Adipocyte (in vitro differentiated cells): ENCODE measurements around the gene CDH5.

ENCODE experiments used
- DNase-seq: peaks from one replicate; pipeline ENCODE4 v3.0.0-alpha.2; 2015; ENCODE audit warnings: low read depth
- H3K27me3 ChIP-seq: replicated peaks from 2 replicates; pipeline ENCODE4 v1.7.0; 2013; ENCODE audit warnings: mild to moderate bottlenecking, low read length, moderate library complexity; ENCODE audit not compliant: control insufficient read depth, insufficient read depth
- H3K36me3 ChIP-seq: 2 replicates; pipeline ENCODE4 v1.7.0; 2013; ENCODE audit warnings: low read length, mild to moderate bottlenecking, moderate library complexity; ENCODE audit not compliant: control insufficient read depth, insufficient read depth, severe bottlenecking
- H3K4me1 ChIP-seq: 2 replicates; pipeline ENCODE4 v1.7.0; 2013; ENCODE audit warnings: mild to moderate bottlenecking, low read length, moderate library complexity; ENCODE audit not compliant: control insufficient read depth, insufficient read depth
- H3K4me3 ChIP-seq: 2 replicates; pipeline ENCODE4 v1.7.0; 2013; ENCODE audit warnings: mild to moderate bottlenecking, low read length, moderate library complexity
- H3K9ac ChIP-seq: 2 replicates; pipeline ENCODE4 v1.7.0; 2013; ENCODE audit warnings: mild to moderate bottlenecking, low read length, moderate library complexity
- H3K9me3 ChIP-seq: 2 replicates; pipeline ENCODE4 v1.7.0; 2013; ENCODE audit warnings: mild to moderate bottlenecking, low read length, moderate library complexity; ENCODE audit not compliant: control insufficient read depth

Gene CDH5

GRCh38 chr16:66400503-66401380, 34.3 kb downstream of the CDH5 start:
- Histone ChIP-seq H3K9ac (no peak overlapping the region), H3K9me3 (peaks cover 5% of the 10 kb centered on the region), H3K4me1 (no peaks in the 10 kb centered on the region), H3K36me3 (no peaks in the 10 kb centered on the region), H3K27me3 (peaks cover 19% of the 10 kb centered on the region), H3K4me3 (no peak overlapping the region)
- DNase-seq = no peak

- Histone ChIP-seq H3K4me1 (peaks cover under 1% of the 10 kb centered on the region), H3K27me3 (peaks cover 25% of the 10 kb centered on the region), H3K9me3 (peaks cover 5% of the 10 kb centered on the region), H3K9ac (no peak overlapping the region), H3K4me3 (no peak overlapping the region), H3K36me3 (no peaks in the 10 kb centered on the region)
- no peak for DNase-seq
Observed at GRCh38 chr16:66401610-66402009, 35.1 kb downstream of the CDH5 start.

- Histone ChIP-seq H3K4me3 (no peak overlapping the region), H3K4me1 (peaks cover 6% of the 10 kb centered on the region), H3K27me3 (peaks cover 25% of the 10 kb centered on the region), H3K9ac (no peak overlapping the region), H3K9me3 (peaks cover 5% of the 10 kb centered on the region), H3K36me3 (no peaks in the 10 kb centered on the region)
- no peak for DNase-seq
Observed at GRCh38 chr16:66402166-66402565, 35.7 kb downstream of the CDH5 start.

- H3K27me3 ChIP-seq = peaks cover 25% of the 10 kb centered on the region
- DNase-seq = no peak
- no peak overlapping the region for H3K9ac ChIP-seq
- H3K4me1 ChIP-seq = peaks cover 6% of the 10 kb centered on the region
- H3K36me3 ChIP-seq = no peaks in the 10 kb centered on the region
- peaks cover 5% of the 10 kb centered on the region for H3K9me3 ChIP-seq
- no peak overlapping the region for H3K4me3 ChIP-seq
Observed at GRCh38 chr16:66402591-66403230, 36.2 kb downstream of the CDH5 start.

DNA sequence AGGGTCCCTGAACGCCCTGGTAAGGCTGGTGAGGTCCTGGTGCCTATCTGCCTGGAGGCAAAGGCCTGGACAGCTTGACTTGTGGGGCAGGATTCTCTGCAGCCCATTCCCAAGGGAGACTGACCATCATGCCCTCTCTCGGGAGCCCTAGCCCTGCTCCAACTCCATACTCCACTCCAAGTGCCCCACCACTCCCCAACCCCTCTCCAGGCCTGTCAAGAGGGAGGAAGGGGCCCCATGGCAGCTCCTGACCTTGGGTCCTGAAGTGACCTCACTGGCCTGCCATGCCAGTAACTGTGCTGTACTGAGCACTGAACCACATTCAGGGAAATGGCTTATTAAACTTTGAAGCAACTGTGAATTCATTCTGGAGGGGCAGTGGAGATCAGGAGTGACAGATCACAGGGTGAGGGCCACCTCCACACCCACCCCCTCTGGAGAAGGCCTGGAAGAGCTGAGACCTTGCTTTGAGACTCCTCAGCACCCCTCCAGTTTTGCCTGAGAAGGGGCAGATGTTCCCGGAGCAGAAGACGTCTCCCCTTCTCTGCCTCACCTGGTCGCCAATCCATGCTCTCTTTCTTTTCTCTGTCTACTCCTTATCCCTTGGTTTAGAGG, 37.1 kb downstream of the CDH5 start:
- no peak overlapping the region for H3K4me3 ChIP-seq
- no peaks in the 10 kb centered on the region for H3K36me3 ChIP-seq
- H3K9me3 ChIP-seq = peaks cover 5% of the 10 kb centered on the region
- no peak overlapping the region for H3K9ac ChIP-seq
- no peak for DNase-seq
- H3K27me3 ChIP-seq = peaks cover 25% of the 10 kb centered on the region
- peaks cover 9% of the 10 kb centered on the region for H3K4me1 ChIP-seq

- peaks cover 25% of the 10 kb centered on the region for H3K27me3 ChIP-seq
- H3K4me1 ChIP-seq = peaks cover 16% of the 10 kb centered on the region
- no peak overlapping the region for H3K4me3 ChIP-seq
- H3K9me3 ChIP-seq = peaks cover 5% of the 10 kb centered on the region
- no peaks in the 10 kb centered on the region for H3K36me3 ChIP-seq
- no peak overlapping the region for H3K9ac ChIP-seq
- no peak for DNase-seq
Observed at GRCh38 chr16:66405057-66405783, 38.7 kb downstream of the CDH5 start.

GRCh38 chr16:66406534-66407221, 40.2 kb downstream of the CDH5 start:
- Histone ChIP-seq H3K9me3 (peaks cover 5% of the 10 kb centered on the region), H3K4me1 (peaks cover 16% of the 10 kb centered on the region), H3K4me3 (peak overlapping the region; percentile 85), H3K36me3 (no peaks in the 10 kb centered on the region), H3K9ac (peak overlapping the region; percentile 58), H3K27me3 (peaks cover 25% of the 10 kb centered on the region)
- DNase-seq = peak; percentile 94

DNA sequence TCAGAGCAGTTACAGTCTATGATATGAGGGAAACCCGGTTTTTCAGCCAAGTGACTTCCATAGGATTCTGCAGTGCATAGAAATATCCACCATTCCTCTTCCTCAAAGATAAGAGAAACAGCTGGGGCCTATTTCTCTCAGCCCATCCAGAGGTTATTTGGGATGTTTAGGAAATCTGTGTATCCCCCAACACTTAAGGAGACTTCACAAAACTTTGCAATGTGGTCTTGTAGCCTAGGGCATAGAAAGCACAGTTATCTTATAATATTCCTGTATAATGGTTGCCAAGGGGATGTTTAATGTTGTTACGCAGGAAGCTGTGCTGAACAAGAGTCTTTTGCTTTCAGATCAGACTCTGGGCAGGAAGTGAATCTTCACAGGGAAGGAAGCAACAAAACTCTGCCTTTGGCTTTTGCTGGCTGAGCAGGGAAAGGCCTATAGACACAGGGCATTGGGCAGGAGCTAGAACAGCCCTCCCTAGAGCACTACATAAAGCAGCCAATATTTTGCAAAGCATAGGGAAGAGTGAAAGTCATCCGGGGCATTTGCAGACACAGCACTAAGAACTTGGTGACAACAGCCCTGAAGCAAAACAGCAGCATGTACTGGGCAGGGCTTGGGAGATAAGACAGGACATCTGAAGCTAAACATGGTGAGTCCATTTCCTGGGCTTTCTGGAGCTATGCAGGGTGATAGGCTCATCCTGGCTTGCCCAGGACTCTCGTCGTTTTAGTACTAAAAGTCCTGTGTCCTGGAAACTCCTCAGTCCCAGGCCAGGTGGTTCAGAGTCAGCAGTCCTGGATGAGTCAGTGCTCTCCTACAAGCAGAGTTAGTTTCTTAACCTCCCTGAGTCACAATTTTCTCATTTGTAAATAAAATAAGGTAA, 41.9 kb downstream of the CDH5 start:
- H3K4me3 ChIP-seq = no peak overlapping the region
- DNase-seq = peak; percentile 73
- no peaks in the 10 kb centered on the region for H3K36me3 ChIP-seq
- peak overlapping the region; percentile 2 for H3K9ac ChIP-seq
- H3K9me3 ChIP-seq = peaks cover 5% of the 10 kb centered on the region
- peaks cover 23% of the 10 kb centered on the region for H3K27me3 ChIP-seq
- H3K4me1 ChIP-seq = peaks cover 16% of the 10 kb centered on the region

DNA sequence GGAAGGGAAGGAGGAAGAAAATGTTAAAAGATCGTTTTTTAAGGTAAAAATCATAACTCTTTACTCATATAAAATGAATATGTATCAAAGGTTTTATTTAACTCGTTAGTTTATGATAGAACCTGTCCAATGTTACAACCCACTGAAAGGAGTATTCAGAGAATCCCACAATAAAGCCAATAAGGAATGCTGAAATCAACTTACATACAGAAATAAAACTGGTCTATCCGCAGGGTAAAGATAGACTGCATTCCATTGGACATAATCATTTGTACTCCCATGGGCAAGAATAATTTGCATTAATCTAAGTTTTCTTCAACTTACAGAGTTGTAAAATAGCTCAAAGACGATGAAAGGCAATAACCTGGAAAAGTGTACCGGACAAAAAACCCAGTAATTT, 42.7 kb downstream of the CDH5 start:
- Histone ChIP-seq H3K4me3 (peak overlapping the region; percentile 9), H3K4me1 (peaks cover 16% of the 10 kb centered on the region), H3K9ac (no peak overlapping the region), H3K27me3 (peaks cover 16% of the 10 kb centered on the region), H3K9me3 (peaks cover 5% of the 10 kb centered on the region), H3K36me3 (no peaks in the 10 kb centered on the region)
- DNase-seq = peak; percentile 68

- no peak overlapping the region for H3K4me3 ChIP-seq
- DNase-seq = no peak
- H3K36me3 ChIP-seq = no peaks in the 10 kb centered on the region
- no peak overlapping the region for H3K9ac ChIP-seq
- H3K9me3 ChIP-seq = no peaks in the 10 kb centered on the region
- H3K27me3 ChIP-seq = no peaks in the 10 kb centered on the region
- H3K4me1 ChIP-seq = peaks cover 10% of the 10 kb centered on the region
Observed at GRCh38 chr16:66412182-66412581, 45.7 kb downstream of the CDH5 start.
